ENCODE results near the gene RNF13. TPM values are rescaled to one million over a fixed set of nuclear protein-coding genes. Genes with fewer than 3 reads are reported as not detected.

RNF13 gene
- total RNA-seq, 1 donor from 2014 or later: 138 TPM

- TF ChIP-seq, protein P1, sequence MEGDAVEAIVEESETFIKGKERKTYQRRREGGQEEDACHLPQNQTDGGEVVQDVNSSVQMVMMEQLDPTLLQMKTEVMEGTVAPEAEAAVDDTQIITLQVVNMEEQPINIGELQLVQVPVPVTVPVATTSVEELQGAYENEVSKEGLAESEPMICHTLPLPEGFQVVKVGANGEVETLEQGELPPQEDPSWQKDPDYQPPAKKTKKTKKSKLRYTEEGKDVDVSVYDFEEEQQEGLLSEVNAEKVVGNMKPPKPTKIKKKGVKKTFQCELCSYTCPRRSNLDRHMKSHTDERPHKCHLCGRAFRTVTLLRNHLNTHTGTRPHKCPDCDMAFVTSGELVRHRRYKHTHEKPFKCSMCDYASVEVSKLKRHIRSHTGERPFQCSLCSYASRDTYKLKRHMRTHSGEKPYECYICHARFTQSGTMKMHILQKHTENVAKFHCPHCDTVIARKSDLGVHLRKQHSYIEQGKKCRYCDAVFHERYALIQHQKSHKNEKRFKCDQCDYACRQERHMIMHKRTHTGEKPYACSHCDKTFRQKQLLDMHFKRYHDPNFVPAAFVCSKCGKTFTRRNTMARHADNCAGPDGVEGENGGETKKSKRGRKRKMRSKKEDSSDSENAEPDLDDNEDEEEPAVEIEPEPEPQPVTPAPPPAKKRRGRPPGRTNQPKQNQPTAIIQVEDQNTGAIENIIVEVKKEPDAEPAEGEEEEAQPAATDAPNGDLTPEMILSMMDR (IDR thresholded peaks at IDR 0.05): no peak
- Histone ChIP-seq H3K4me1 (no peaks in the 10 kb centered on the region), H3K4me3 (no peak overlapping the region), H3K27ac (no peak overlapping the region), H3K9me3 (no peaks in the 10 kb centered on the region), H3K36me3 (peaks cover 7% of the 10 kb centered on the region), H3K27me3 (ENCODE audit: low read depth) (no peaks in the 10 kb centered on the region)
- DNase-seq (no peak), ATAC-seq (no peak)
- intact Hi-C loops (cut with DNase I): no loop called here
Measured at GRCh38 chr3:149886957-149887356, 73.9 kb downstream of the RNF13 start.

GRCh38 chr3:149891621-149892020, 78.6 kb downstream of the RNF13 start:
- DNase-seq (no peak), ATAC-seq (no peak)
- Histone ChIP-seq H3K4me1 (no peaks in the 10 kb centered on the region), H3K27ac (no peak overlapping the region), H3K9me3 (no peaks in the 10 kb centered on the region), H3K27me3 (ENCODE audit: low read depth) (no peaks in the 10 kb centered on the region), H3K4me3 (no peak overlapping the region), H3K36me3 (peaks cover 22% of the 10 kb centered on the region)
- TF ChIP-seq, protein P1 (IDR thresholded peaks at IDR 0.05): no peak
- intact Hi-C loops (cut with DNase I): no loop called here

GRCh38 chr3:149892371-149892770, 79.4 kb downstream of the RNF13 start:
- no peak for ATAC-seq
- peaks cover 26% of the 10 kb centered on the region for H3K36me3 ChIP-seq
- no peaks in the 10 kb centered on the region for H3K9me3 ChIP-seq
- H3K27me3 ChIP-seq (ENCODE audit: low read depth): no peaks in the 10 kb centered on the region
- intact Hi-C loops (cut with DNase I): no loop called here
- H3K27ac ChIP-seq: no peak overlapping the region
- no peak overlapping the region for H3K4me3 ChIP-seq
- no peak for DNase-seq
- H3K4me1 ChIP-seq: no peaks in the 10 kb centered on the region
- TF ChIP-seq, protein P1 (IDR thresholded peaks at IDR 0.05): no peak

GRCh38 chr3:149894205-149894604, 81.2 kb downstream of the RNF13 start:
- DNase-seq: no peak
- intact Hi-C loops (cut with DNase I): no loop called here
- no peak for ATAC-seq
- Histone ChIP-seq H3K9me3 (no peaks in the 10 kb centered on the region), H3K36me3 (peaks cover 30% of the 10 kb centered on the region), H3K4me3 (no peak overlapping the region), H3K27ac (no peak overlapping the region), H3K27me3 (ENCODE audit: low read depth) (no peaks in the 10 kb centered on the region), H3K4me1 (no peaks in the 10 kb centered on the region)
- TF ChIP-seq, protein P1 (IDR thresholded peaks at IDR 0.05): no peak

GRCh38 chr3:149895339-149895738, 82.3 kb downstream of the RNF13 start:
- peaks cover 30% of the 10 kb centered on the region for H3K36me3 ChIP-seq
- H3K4me1 ChIP-seq: no peaks in the 10 kb centered on the region
- ATAC-seq (no peak), DNase-seq (no peak)
- TF ChIP-seq, protein P1 (IDR thresholded peaks at IDR 0.05): no peak
- intact Hi-C loops (cut with DNase I): no loop called here
- H3K27me3 ChIP-seq (ENCODE audit: low read depth): no peaks in the 10 kb centered on the region
- H3K27ac ChIP-seq: no peak overlapping the region
- no peaks in the 10 kb centered on the region for H3K9me3 ChIP-seq
- H3K4me3 ChIP-seq: no peak overlapping the region

GRCh38 chr3:149895769-149896168, 82.8 kb downstream of the RNF13 start:
- TF ChIP-seq, protein P1 (IDR thresholded peaks at IDR 0.05): no peak
- intact Hi-C loops (cut with DNase I): no loop called here
- DNase-seq (no peak), ATAC-seq (no peak)
- Histone ChIP-seq H3K36me3 (peaks cover 30% of the 10 kb centered on the region), H3K4me3 (no peak overlapping the region), H3K27me3 (ENCODE audit: low read depth) (no peaks in the 10 kb centered on the region), H3K9me3 (no peaks in the 10 kb centered on the region), H3K4me1 (no peaks in the 10 kb centered on the region), H3K27ac (no peak overlapping the region)
